PC-3 (cell line): ENCODE measurements around the gene SPC24. TPM values are rescaled to one million over a fixed set of nuclear protein-coding genes. Genes with fewer than 3 reads are reported as not detected.
A peak's percentile ranks its signal among the peaks of the same experiment; 100 is the strongest.
"Not testable (repeated sequence)": the region's sequence is repeated elsewhere in the genome, so short reads cannot be mapped to it uniquely, and the experiment has no call there.

Experiments used
- ATAC-seq: fragments of 200-7000 bp; cut with Tn5 transposase; 2 replicates; pipeline ENCODE4 v1.9.1; 2020; ENCODE audit warnings: mild to moderate bottlenecking, moderate library complexity
- BruUV-seq: library from RNA; stranded (reverse); fragments of 400-500 nt; replicated peaks from 2 replicates; lab custom pipeline; 2021; lab: Mats Ljungman, UMichigan
- CTCF ChIA-PET: fragments of 300-600 bp; sonication (Branson Sonifier 250); formaldehyde crosslinking; loops from one replicate; lab custom pipeline; 2022; ENCODE audit warnings: antibody characterized with exemption; lab: Charles Lee
- POLR2A ChIA-PET: fragments of 300-600 bp; sonication (Branson Sonifier 250); formaldehyde crosslinking; loops from one replicate; lab custom pipeline; 2022; ENCODE audit warnings: antibody characterized with exemption; ENCODE audit not compliant: unreplicated experiment; lab: Charles Lee
- DNase-seq: peaks from one replicate; pipeline ENCODE4 v3.0.0-alpha.2; 2015
- H2AFZ ChIP-seq: fragments of 300-600 bp; sonication (generic); 2 replicates; pipeline ENCODE4 v1.6.0; 2016; ENCODE audit warnings: antibody characterized with exemption, low read length
- H3F3A ChIP-seq: fragments of 300-600 bp; sonication (generic); one replicate; pipeline ENCODE4 v1.6.0; 2017; ENCODE audit warnings: antibody characterized with exemption, low read length, control low read depth, mild to moderate bottlenecking; ENCODE audit not compliant: unreplicated experiment
- H3K27ac ChIP-seq: fragments of 300-600 bp; sonication (generic); 2 replicates; pipeline ENCODE4 v1.5.1; 2016; ENCODE audit warnings: mild to moderate bottlenecking, low read length
- H3K27me3 ChIP-seq: fragments of 300-600 bp; sonication (generic); 2 replicates; pipeline ENCODE4 v1.6.1; 2016; ENCODE audit warnings: low read length, mixed read lengths
- H3K36me3 ChIP-seq: fragments of 300-600 bp; sonication (generic); 2 replicates; pipeline ENCODE4 v1.6.1; 2016; ENCODE audit warnings: low read depth, mixed run types, low read length, mixed read lengths
- H3K4me1 ChIP-seq: fragments of 300-600 bp; sonication (generic); 2 replicates; pipeline ENCODE4 v1.5.1; 2016; ENCODE audit warnings: low read length; ENCODE audit not compliant: insufficient read depth
- H3K4me2 ChIP-seq: fragments of 300-600 bp; sonication (generic); 2 replicates; pipeline ENCODE4 v1.6.0; 2016; ENCODE audit warnings: low read length
- H3K4me3 ChIP-seq: fragments of 300-600 bp; sonication (generic); 2 replicates; pipeline ENCODE4 v1.5.1; 2016; ENCODE audit warnings: mild to moderate bottlenecking, low read length, mixed read lengths
- H3K79me2 ChIP-seq: fragments of 300-600 bp; sonication (generic); 2 replicates; pipeline ENCODE4 v1.6.1; 2017; ENCODE audit warnings: low read length, mixed read lengths
- H3K9ac ChIP-seq: fragments of 300-600 bp; sonication (generic); 2 replicates; pipeline ENCODE4 v1.6.0; 2016; ENCODE audit warnings: mild to moderate bottlenecking, low read length
- H3K9me2 ChIP-seq: fragments of 300-600 bp; sonication (generic); replicated peaks from 2 replicates; pipeline ENCODE4 v1.6.1; 2016; ENCODE audit warnings: mixed run types, low read length, mixed read lengths
- H3K9me3 ChIP-seq: fragments of 300-600 bp; sonication (generic); 2 replicates; pipeline ENCODE4 v1.6.1; 2016; ENCODE audit warnings: low read length, mixed read lengths
- H4K20me1 ChIP-seq: fragments of 300-600 bp; sonication (generic); 2 replicates; pipeline ENCODE4 v1.6.1; 2016; ENCODE audit warnings: low read length, mixed read lengths
- EZH2 ChIP-seq: fragments of 300-600 bp; sonication (generic); IDR thresholded peaks from one replicate; pipeline ENCODE4 v1.6.1; 2017; ENCODE audit warnings: antibody characterized with exemption, mild to moderate bottlenecking, low read length; ENCODE audit not compliant: unreplicated experiment
- EZH2phosphoT487 ChIP-seq: fragments of 300-600 bp; sonication (generic); IDR thresholded peaks from 2 replicates; pipeline ENCODE4 v1.6.1; 2018; ENCODE audit warnings: mild to moderate bottlenecking, antibody characterized with exemption, low read length, borderline replicate concordance
- intact Hi-C: fragments of 100-400 bp; cut with micrococcal nuclease; formaldehyde crosslinking; loops from 2 replicates; pipeline ENCODE4 v1.9.0; 2023
- total RNA-seq: library from RNA; depleted of rRNA; stranded (reverse); fragments of >200 nt; gene quantifications from 2 replicates; pipeline ENCODE4 v1.2.3, GENCODE V29; 2014
- TF ChIP-seq, protein P1 (sequence below): fragments of 300-600 bp; sonication (generic); conservative IDR thresholded peaks from 2 replicates; pipeline ENCODE4 v1.5.1; 2017; ENCODE audit warnings: antibody characterized with exemption, low read depth, mild to moderate bottlenecking, low read length

The SPC24 gene
- total RNA-seq, 1 experiment from 2014 or later: 142 TPM

DNA sequence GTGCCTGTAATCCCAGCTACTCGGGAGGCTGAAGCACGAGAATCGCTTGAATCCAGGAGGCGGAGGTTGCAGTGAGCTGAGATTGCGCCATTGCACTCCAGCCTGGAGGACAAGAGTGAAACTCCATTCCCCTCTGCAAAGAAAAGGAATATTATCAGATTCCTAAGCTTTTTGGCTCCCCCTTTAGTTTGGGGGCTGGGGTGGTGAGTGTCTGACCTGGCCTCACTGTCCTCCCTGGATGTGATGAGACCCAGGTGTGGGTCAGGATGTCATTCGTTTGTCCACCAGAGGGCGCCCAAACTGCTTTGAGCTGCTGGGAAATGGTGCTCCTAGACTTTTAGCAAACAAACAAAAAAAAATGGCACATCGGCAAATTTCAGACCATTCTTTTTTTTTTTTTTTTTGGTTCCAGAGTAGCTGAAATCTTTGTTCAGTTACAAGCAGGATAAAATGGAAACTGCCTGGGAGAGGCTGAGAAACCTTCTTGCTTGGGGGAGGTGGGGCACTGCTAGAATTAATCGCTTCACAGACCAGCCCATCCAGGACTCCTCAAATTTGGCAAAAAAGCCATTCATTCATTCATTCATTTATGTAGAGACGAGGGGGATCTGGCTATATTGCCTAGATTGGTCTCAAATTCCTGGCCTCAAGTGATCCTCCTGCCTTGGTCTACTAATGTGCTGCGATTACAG, 29.4 kb downstream of the SPC24 start:
- POLR2A ChIA-PET: interaction anchor here (0.6 to 0.7 kb wide), 3 partner anchors 28 to 76 kb away, joined by 3 to 10 read pairs (median 4); no protein-coding TSS in a partner anchor
- no peak overlapping the region for H3K4me2 ChIP-seq
- no peaks in the 10 kb centered on the region for H3K79me2 ChIP-seq
- H3K9me2 ChIP-seq: no peaks in the 10 kb centered on the region
- no peak overlapping the region for H3K9ac ChIP-seq
- ATAC-seq: peak; percentile 74
- no peak overlapping the region for H3K27ac ChIP-seq
- peak; percentile 87 for DNase-seq
- CTCF ChIA-PET: interaction anchor here (0.6 to 0.7 kb wide), 6 partner anchors 11 to 249 kb away, joined by 3 to 5 read pairs (median 4); partner anchors contain the start of gene SWSAP1
- H3K4me1 ChIP-seq: no peaks in the 10 kb centered on the region
- H3K4me3 ChIP-seq: no peak overlapping the region
- TF ChIP-seq EZH2 (no peak), EZH2phosphoT487 (no peak)
- TF ChIP-seq, protein P1, sequence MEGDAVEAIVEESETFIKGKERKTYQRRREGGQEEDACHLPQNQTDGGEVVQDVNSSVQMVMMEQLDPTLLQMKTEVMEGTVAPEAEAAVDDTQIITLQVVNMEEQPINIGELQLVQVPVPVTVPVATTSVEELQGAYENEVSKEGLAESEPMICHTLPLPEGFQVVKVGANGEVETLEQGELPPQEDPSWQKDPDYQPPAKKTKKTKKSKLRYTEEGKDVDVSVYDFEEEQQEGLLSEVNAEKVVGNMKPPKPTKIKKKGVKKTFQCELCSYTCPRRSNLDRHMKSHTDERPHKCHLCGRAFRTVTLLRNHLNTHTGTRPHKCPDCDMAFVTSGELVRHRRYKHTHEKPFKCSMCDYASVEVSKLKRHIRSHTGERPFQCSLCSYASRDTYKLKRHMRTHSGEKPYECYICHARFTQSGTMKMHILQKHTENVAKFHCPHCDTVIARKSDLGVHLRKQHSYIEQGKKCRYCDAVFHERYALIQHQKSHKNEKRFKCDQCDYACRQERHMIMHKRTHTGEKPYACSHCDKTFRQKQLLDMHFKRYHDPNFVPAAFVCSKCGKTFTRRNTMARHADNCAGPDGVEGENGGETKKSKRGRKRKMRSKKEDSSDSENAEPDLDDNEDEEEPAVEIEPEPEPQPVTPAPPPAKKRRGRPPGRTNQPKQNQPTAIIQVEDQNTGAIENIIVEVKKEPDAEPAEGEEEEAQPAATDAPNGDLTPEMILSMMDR: peak; percentile 90
- no peak overlapping the region for H2AFZ ChIP-seq
- H3K9me3 ChIP-seq: no peaks in the 10 kb centered on the region
- H3K27me3 ChIP-seq: no peaks in the 10 kb centered on the region
- H3F3A ChIP-seq: peaks cover 40% of the 10 kb centered on the region
- intact Hi-C loops: no loop called here
- TSS peak; percentile 4 for BruUV-seq
- peaks cover 81% of the 10 kb centered on the region for H3K36me3 ChIP-seq
- peaks cover 36% of the 10 kb centered on the region for H4K20me1 ChIP-seq

DNA sequence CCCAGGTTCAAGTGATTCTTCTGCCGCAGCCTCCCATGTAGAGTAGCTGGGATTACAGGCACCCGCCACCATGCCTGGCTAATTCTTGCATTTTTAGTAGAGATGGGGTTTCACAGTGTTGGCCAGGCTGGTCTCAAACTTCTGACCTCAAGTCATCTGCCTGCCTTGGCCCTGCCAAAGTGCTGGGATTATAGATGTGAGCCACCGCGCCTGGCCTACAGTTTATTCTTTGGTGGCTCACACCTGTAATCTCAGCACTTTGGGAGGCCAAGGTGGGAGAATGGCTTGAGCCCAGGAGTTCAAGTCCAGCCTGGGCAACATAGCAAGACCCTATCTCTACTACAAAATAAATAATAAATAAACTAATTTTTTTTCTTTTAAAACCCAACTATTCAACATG, 31.4 kb downstream of the SPC24 start:
- Histone ChIP-seq H4K20me1 (peaks cover 32% of the 10 kb centered on the region), H3F3A (peaks cover 27% of the 10 kb centered on the region), H3K36me3 (peaks cover 82% of the 10 kb centered on the region)
- BruUV-seq, intact Hi-C loops, H3K27ac ChIP-seq, H3K4me1 ChIP-seq, H2AFZ ChIP-seq, DNase-seq, H3K9me3 ChIP-seq, H3K9me2 ChIP-seq, POLR2A ChIA-PET, H3K4me3 ChIP-seq, H3K27me3 ChIP-seq, H3K4me2 ChIP-seq, ATAC-seq, CTCF ChIA-PET, H3K79me2 ChIP-seq, H3K9ac ChIP-seq: not testable (repeated sequence)

DNA sequence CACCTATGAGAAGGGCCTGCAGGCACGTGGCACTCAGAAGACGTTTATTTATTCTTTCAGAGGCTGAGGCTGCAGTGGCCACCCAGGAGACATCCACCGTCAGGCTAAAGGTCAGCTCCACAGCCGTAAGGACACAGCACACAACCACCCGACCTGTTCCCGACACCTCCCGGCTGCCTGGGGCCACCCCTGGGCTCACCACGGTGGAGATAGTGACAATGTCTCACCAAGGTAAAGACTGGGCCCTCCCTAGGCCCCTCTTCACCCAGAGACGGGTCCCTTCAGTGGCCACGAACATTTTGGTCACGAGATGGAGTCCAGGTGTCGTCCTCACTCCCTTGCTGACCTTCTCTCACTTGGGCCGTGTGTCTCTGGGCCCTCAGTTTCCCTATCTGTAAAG, 32.5 kb downstream of the SPC24 start:
- no TSS peak for BruUV-seq
- peaks cover 80% of the 10 kb centered on the region for H3K36me3 ChIP-seq
- H4K20me1 ChIP-seq: peaks cover 32% of the 10 kb centered on the region

DNA sequence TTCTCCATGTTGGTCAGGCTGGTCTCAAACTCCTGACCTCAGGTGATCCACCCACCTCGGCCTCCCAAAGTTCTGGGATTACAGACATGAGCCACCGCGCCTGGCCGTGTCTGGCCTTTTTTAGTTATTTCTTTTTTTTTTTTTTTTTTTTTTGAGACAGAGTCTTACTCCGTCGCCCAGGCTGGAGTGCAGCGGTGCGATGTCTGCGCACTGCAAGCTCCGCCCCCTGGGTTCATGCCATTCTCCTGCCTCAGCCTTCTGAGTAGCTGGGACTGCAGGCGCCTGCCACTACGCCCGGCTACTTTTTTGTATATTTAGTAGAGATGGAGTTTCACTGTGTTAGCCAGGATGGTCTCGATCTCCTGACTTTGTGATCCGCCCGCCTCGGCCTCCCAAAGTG, 33.6 kb downstream of the SPC24 start:
- H3K27me3 ChIP-seq, H3K9me3 ChIP-seq, H2AFZ ChIP-seq, intact Hi-C loops, H3K79me2 ChIP-seq, H3K4me2 ChIP-seq, H3K27ac ChIP-seq, BruUV-seq, H3K9me2 ChIP-seq, H3K4me1 ChIP-seq, DNase-seq, CTCF ChIA-PET, ATAC-seq, H3K4me3 ChIP-seq, H3K9ac ChIP-seq, POLR2A ChIA-PET: not testable (repeated sequence)
- peaks cover 16% of the 10 kb centered on the region for H3F3A ChIP-seq
- H4K20me1 ChIP-seq: peaks cover 25% of the 10 kb centered on the region
- peaks cover 82% of the 10 kb centered on the region for H3K36me3 ChIP-seq

More for the DNA sequence above, 32.5 kb downstream of the SPC24 start:
- no peak for ATAC-seq
- peaks cover 23% of the 10 kb centered on the region for H3F3A ChIP-seq
- no peaks in the 10 kb centered on the region for H3K9me2 ChIP-seq
- no peak for TF ChIP-seq EZH2phosphoT487
- TF ChIP-seq, protein P1: no peak
- no peak for TF ChIP-seq EZH2
- no peak overlapping the region for H3K9ac ChIP-seq
- DNase-seq: no peak
- POLR2A ChIA-PET: no interaction called here
- H3K27me3 ChIP-seq: no peaks in the 10 kb centered on the region
- intact Hi-C loops: no loop called here
- H3K79me2 ChIP-seq: no peaks in the 10 kb centered on the region
- CTCF ChIA-PET: interaction anchor here (0.6 kb wide), 1 partner anchor 259 kb away, joined by 3 read pairs; no protein-coding TSS in a partner anchor
- no peak overlapping the region for H3K4me2 ChIP-seq
- H3K4me3 ChIP-seq: no peak overlapping the region
- no peak overlapping the region for H3K27ac ChIP-seq
- H3K9me3 ChIP-seq: no peaks in the 10 kb centered on the region
- no peak overlapping the region for H2AFZ ChIP-seq
- no peaks in the 10 kb centered on the region for H3K4me1 ChIP-seq
